ENCODE data around the gene TMED10. TPM values are rescaled to one million over a fixed set of nuclear protein-coding genes. Genes with fewer than 3 reads are reported as not detected.

The TMED10 gene
- total and polyA plus RNA-seq, 2 of the 13 experiments (the other 11 are each of a cell fraction or from before 2014, with no cell fraction given), result 311 to 377 TPM

GRCh38 chr14:75126679-75127473 lies 49.5 kb downstream of the TMED10 start, which contains the start of gene NEK9 (continued):
- TF ChIP-seq PLSCR1 (CRISPR knock-in tag; IDR thresholded peaks at IDR 0.05; ENCODE audit: borderline replicate concordance), result no peak
- TF ChIP-seq ZNF891 (CRISPR knock-in tag; IDR thresholded peaks at IDR 0.05), result 0 out of 2 replicates have a peak, but pooled peaks have one; percentile 80
- no peak for TF ChIP-seq ZBTB26 (CRISPR knock-in tag; IDR thresholded peaks at IDR 0.05; ENCODE audit: borderline replicate concordance)
- peak; percentile 83 for TF ChIP-seq BRD4 (CRISPR knock-in tag; IDR thresholded peaks at IDR 0.05)
- peak; percentile 82; the same call in 1 of the 2 replicates for TF ChIP-seq IKZF5 (CRISPR knock-in tag; IDR thresholded peaks at IDR 0.05)
- TF ChIP-seq PBX3 (CRISPR knock-in tag; IDR thresholded peaks at IDR 0.05; ENCODE audit: borderline replicate concordance), result no peak
- TF ChIP-seq MED8 (CRISPR knock-in tag; IDR thresholded peaks at IDR 0.05; ENCODE audit: insufficient replicate concordance), result peak; percentile 82
- peak; percentile 66; the same call in 1 of the 2 replicates for TF ChIP-seq ATF1 (CRISPR knock-in tag; IDR thresholded peaks at IDR 0.05)
- TF ChIP-seq ZNF225 (CRISPR knock-in tag; IDR thresholded peaks at IDR 0.05), result peak; percentile 86
- peak; percentile 57; the same call in 1 of the 2 replicates for TF ChIP-seq TFE3 (CRISPR knock-in tag; IDR thresholded peaks at IDR 0.05)
- TF ChIP-seq PATZ1 (CRISPR knock-in tag; IDR thresholded peaks at IDR 0.05), result no peak; the same call in 1 of the 2 replicates
- TF ChIP-seq SRY (CRISPR knock-in tag; IDR thresholded peaks at IDR 0.05), result peak; percentile 30; the same call in 1 of the 2 replicates
- peak; percentile 92; the same call in 1 of the 2 replicates for TF ChIP-seq SAFB2 (CRISPR knock-in tag; IDR thresholded peaks at IDR 0.05; ENCODE audit: borderline replicate concordance, low read depth)
- no peak for TF ChIP-seq GPBP1L1 (CRISPR knock-in tag; IDR thresholded peaks at IDR 0.05)
- TF ChIP-seq ZNF768 (CRISPR knock-in tag; IDR thresholded peaks at IDR 0.05), result peak; percentile 85
- TF ChIP-seq SMAD9 (CRISPR knock-in tag; IDR thresholded peaks at IDR 0.05), result no peak
- TF ChIP-seq ZNF33A (CRISPR knock-in tag; IDR thresholded peaks at IDR 0.05; ENCODE audit: borderline replicate concordance), result no peak
- no peak for TF ChIP-seq ARID2 (CRISPR knock-in tag; IDR thresholded peaks at IDR 0.05; ENCODE audit: borderline replicate concordance)
